ENCODE data around the gene TAC3. TPM values are rescaled to one million over a fixed set of nuclear protein-coding genes. Genes with fewer than 3 reads are reported as not detected.
"Not testable (repeated sequence)": the region's sequence is repeated elsewhere in the genome, so short reads cannot be mapped to it uniquely, and the experiment has no call there.

TAC3 gene
- total RNA-seq, 2 experiments from 2014 or later, result 0.27 TPM; not detected in 1

DNA sequence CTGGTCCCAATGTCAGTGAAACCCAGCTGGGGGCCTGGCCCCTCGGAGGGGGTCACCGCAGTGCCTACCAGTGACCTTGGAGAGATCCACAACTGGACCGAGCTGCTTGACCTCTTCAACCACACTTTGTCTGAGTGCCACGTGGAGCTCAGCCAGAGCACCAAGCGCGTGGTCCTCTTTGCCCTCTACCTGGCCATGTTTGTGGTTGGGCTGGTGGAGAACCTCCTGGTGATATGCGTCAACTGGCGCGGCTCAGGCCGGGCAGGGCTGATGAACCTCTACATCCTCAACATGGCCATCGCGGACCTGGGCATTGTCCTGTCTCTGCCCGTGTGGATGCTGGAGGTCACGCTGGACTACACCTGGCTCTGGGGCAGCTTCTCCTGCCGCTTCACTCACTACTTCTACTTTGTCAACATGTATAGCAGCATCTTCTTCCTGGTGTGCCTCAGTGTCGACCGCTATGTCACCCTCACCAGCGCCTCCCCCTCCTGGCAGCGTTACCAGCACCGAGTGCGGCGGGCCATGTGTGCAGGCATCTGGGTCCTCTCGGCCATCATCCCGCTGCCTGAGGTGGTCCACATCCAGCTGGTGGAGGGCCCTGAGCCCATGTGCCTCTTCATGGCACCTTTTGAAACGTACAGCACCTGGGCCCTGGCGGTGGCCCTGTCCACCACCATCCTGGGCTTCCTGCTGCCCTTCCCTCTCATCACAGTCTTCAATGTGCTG, 21.0 kb downstream of the TAC3 start:
- ChIA-PET CTCF (no interaction called here), POLR2A (no interaction called here)

DNA sequence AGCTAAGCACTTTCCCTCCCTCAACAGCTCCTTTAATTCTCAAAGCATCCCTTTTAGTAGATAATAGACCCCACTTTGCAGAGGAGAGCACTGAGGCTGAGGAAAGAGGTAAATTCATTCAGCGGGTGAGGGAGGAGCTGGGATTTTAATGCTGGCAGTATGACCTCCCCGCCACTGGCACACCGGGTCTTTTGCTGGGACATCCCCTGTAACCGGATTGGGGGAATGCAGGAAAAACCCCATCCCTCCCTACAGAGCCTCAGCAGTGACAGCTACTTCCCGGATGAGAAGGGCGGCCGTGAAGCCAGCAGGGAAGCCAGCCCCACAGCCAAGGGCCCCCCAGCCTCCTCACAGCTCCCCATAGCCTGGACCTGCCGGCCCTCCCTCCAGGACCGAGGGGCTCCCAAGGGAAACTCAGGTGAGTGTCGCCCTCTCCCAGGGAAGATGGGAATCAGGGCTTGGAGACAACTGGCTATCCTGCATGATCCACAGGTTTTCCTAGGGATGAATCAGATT, 22.0 kb downstream of the TAC3 start:
- POLR2A ChIA-PET, result no interaction called here
- CTCF ChIA-PET, result interaction anchor here (0.6 kb wide), 1 partner anchor 29 kb away, joined by 5 read pairs; no protein-coding TSS in a partner anchor

DNA sequence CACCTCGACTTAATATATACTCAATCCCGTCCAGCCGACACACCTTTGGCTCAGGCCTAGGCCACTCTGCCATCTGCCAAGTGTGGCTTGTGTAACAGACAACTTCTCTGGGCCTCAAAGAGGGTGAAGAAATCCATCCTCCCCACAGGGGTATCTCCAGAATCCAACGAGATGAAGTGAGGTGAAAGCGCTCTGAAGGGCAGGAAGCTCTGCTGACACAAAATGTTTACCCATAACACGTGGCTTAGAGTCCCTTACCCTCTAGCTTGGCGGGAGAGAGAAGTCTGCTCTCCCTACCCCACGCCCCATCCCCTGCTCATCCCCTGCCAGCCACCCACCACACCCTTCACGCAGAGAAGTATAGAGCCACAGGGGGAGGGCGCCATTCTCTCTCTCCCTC, 23.0 kb downstream of the TAC3 start:
- CTCF ChIA-PET, result no interaction called here
- POLR2A ChIA-PET, result no interaction called here

DNA sequence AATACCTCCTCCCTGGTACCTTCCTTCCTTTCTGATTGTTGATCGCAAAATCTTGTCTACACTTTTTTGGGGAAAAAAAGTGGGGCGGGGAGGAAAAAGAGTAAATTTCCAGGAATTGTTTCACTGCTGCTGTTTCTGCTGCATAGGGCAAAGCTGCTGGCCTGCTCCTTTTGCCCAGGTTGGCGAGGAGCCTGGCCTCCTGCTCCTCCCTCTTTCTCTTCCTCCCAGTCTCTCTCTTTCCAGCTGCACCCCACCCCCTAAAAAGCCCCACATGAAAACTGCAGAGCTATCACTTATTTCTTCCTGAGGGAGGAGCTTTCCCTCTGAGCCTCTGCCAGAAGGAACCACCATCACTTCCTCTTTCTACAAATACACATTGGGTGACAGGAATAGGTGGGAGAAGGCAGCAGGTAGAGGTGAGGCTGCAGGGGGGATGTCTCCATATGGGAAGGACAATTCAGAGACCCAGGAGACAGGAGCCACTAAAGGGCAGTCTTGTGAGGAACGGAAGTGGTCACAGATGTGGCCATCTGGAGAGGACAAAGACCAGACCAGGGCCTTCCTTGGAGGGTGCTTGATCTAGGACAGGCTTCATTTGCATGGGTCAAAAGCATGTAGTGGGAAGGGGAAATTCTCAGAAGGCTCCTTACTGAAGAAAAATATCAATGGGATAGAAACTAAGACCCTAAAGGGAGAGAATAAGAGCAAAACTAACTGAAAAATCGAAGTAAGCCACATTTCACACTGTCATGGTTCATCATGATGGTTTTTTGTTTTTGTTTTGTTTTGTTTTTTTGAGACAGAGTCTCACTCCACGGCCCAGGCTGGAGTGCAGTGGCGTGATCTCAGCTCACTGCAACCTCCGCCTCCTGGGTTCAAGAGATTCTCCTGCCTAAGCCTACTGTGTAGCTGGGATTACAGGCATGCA, 24.7 kb downstream of the TAC3 start:
- CTCF ChIA-PET, result interaction anchor here (1.2 kb wide), 1 partner anchor 121 kb away, joined by 3 read pairs; no protein-coding TSS in a partner anchor

DNA sequence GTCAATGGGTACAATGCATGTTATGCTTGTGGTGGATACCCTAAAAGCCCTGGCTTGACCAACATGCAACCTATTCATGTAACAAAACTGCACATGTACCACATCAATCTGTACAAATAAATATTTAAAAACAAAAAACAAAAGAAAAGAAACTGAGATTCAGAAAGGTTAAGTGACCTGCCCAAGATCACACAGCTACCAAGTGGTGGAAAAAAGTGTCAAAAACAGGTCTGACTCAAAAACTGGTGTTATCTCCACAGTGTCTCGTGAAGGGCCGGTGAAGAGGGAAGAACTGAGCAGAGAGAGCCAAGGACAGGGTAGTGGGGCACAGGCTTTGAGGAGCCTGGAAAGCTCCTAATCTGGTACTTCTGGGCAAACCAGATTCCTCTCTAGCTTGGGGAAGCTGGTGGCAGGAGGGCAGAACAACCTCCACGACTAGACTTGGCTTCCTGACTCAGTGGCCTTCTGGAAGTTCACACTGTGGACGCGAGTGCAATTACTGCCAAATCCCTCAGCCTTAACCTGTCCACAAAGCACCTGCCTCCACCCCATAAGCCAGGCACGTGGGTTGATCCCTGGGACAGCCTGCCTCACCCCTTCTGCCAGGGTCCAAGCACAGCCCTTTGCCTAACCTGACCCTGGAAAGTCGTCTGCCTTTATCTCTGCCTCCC, 25.5 kb downstream of the TAC3 start:
- POLR2A ChIA-PET, result no interaction called here
- CTCF ChIA-PET, result interaction anchor here (0.6 to 1.2 kb wide), 2 partner anchors 122 to 184 kb away, joined by 3 read pairs; no protein-coding TSS in a partner anchor

More for the DNA sequence above, 24.7 kb downstream of the TAC3 start:
- POLR2A ChIA-PET, result no interaction called here

DNA sequence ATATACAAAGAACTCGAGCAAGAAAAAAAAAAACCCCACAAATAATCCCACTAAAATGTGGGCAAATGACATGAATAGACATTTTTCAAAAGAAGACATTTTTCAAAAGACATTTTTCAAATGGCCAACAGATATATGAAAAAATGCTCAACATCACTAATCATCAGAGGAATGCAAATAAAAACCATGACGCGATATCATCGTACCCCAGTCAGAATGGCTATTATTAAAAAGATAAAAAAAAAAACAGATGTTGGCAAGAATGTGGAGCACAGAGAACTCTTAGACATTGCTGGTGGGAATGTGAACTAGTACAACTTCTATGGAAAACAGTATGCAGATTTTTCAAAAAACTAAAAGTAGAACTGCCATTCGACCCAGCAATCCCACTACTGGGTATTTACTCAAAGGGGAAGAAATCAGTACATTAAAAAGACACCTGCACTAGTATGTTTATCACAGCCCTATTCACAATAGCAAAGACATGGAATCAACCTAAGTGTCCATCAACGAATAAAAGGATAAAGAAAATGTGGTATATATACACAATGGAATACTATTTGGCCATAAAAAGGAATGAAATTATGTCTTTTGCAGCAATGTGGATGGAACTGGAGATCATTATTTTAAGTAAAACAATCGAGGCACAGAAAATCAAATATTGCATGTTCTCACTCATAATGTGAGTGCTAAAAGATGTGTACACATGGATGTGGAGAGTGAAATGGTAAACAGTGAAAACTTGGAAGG, 26.3 kb downstream of the TAC3 start:
- POLR2A ChIA-PET, result no interaction called here
- CTCF ChIA-PET, result interaction anchor here (0.6 kb wide), 1 partner anchor 183 kb away, joined by 3 read pairs; no protein-coding TSS in a partner anchor

DNA sequence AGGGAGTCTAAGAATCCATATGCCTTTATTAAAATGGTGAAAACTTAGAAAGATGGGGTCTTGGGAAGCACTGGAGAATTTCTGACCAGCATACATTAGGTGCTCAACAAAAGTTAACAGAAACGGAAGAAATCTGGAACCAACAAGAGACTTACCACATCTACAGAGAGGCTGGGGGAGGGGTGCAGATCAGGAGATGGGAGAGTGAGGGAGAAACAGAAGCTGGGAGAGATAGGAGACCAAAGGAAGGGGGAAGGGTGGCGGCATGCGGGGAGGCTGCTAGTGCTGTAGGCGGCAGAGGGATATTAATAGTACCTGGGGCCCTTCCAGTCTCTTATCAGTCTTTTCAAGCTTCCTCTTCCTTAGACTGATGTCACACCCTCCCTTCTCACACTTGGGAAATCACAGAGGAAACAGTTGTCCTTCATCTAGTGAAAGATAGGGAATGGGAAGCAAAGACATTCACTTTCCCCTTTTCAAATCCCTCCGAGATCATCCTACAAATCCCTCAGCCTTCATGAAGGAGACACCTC, 28.1 kb downstream of the TAC3 start:
- POLR2A ChIA-PET, result no interaction called here

DNA sequence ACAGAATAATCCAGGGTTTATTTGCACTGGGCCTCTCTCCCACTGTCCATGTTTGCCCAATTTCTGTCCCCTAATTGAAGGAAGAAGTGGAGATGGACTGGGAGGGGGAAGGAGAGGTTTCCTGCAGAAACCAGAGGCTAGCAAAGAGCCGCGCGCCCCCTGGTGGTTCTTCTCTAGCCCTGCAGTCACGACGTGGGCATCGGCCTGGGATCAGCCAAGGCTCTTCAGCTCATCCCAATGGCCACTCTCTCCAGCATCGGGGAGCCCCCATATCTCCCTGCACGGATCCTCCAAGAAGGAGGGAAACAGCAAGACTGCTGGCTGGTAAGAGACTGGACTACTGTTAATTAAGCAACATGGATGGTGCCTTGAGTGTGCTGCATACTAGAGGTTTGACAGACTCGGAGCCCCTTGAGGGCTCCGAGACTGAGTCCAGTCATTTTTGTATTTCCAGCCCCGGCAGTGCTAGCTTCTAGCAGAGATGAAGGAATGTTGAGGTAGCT, 28.7 kb downstream of the TAC3 start:
- POLR2A ChIA-PET, result no interaction called here
- CTCF ChIA-PET, result interaction anchor here (0.6 to 2.5 kb wide), 17 partner anchors 10 to 278 kb away, joined by 3 to 18 read pairs (median 4); no protein-coding TSS in a partner anchor

More for the DNA sequence above, 28.1 kb downstream of the TAC3 start:
- CTCF ChIA-PET, result interaction anchor here (0.8 to 2.5 kb wide), 18 partner anchors 9 to 278 kb away, joined by 3 to 18 read pairs (median 4); no protein-coding TSS in a partner anchor

DNA sequence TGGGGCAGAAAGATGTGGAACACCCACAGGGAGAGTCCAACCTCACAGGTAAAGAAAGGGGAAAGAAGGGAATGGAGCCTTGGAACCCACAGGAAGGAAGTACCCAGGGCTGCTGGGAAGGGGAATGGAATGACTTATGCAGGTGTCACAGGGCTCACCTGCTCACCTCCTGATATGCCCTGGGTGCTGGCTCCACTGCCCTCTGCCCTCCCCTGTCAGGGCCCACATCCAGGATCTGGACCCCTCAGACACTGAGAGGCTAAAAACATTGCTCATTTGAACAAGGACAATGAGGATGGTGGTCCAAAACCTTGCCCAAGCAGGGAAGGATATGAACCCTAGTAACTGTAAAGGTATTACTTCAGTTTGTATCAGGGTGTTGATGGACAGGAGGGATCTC, 29.3 kb downstream of the TAC3 start:
- ChIA-PET POLR2A (no interaction called here), CTCF (interaction anchor here (1.0 to 2.5 kb wide), 11 partner anchors 11 to 233 kb away, joined by 3 to 18 read pairs (median 5); no protein-coding TSS in a partner anchor)

DNA sequence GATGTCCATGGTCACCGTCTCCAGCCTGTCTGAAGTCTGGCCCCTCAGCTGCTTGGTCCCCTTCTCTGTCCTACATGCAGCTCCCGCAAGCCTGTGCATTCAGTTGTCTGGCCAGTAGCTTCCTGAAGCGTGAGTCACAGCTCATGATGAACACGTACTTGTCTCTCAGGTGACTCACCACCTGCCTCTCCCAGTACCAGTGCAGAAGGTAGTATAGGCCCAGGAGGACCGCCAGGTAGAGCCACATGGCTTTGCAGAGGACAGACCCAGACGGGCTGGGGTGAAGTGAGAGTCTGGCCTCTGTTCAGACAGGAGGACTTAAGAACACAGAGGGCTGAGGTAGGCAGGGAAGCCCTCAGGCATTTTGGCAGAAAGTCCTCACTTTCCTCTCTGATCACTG, 30.6 kb downstream of the TAC3 start:
- POLR2A ChIA-PET, CTCF ChIA-PET: not testable (repeated sequence)

DNA sequence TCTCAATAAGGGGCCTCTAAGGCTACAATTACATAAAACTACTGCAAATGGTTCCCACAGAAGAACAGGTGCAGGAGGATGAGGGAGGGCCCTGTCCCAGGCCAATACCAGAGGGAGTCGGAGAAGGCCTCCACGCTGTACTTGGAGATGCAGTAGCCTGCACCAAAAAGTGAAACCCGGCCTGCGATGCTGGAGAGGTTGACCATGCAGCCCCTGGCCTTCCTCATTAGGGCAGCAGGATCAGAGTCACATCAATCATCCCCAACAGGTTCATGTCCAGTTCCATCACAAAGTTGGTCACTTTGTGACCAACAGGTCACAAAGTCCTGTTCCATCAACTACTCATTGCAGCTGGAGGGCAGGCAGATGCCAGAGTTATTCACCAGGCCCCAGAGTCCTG, 32.9 kb downstream of the TAC3 start:
- ChIA-PET CTCF (no interaction called here), POLR2A (no interaction called here)

DNA sequence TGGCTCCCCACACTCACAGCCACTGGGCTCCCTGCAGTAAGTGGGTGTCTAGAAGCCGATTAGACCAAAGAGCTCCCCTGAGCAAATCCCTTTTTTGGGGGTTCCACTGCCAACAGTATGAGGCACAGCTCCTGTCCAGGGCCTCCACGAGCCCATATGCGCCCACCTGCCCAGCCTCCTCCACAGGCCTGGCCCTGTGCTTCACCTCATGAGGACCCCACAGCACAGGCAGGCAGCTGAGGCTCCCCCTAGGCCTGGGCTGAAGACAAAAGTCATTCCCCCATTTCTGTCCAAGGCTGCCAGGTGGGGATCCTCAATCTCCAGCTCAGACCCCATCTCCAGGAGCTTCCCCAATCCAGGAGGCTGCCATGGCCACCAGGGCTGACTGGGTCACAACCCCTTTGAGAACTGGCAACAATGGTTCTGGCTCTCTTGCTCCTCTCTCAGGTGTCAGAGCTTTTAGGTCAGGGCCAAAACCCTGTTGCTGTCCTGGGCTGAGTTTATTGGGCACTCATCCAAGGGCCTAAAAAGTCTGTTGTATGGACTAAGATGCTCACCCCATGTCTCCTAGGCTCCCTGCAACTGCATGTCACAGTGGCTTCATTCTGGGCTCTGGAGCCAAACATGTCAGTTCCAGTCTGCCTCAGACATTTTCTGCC, 33.6 kb downstream of the TAC3 start:
- POLR2A ChIA-PET, CTCF ChIA-PET: not testable (repeated sequence)

DNA sequence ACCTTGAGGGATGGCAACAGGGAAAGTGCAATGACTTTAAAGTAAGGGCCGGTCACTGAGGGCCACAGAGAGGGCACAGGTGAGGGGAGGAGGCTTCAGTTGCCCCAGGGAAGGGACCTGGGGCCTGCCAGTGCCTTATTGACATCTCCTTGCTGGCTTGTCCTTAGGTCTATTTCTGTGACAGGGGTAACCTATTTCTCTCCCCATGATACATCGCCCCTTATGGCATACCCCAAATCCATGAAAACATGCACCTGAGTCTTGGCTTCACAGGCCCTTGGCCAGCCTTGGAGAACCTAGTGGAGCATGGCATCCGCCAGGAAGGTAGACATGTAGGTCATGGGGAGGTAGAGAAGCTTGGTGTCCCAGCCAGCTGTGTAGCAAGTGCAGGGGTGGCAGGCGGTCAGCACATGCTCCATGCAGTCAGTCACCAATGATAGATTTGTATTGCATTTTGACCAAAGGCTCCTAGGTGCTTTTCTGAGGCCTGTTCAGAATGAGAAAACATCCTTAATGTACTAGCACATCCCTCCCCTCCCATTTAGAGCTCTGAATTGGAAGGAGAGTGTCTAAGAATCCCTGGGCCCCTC, 35.3 kb downstream of the TAC3 start:
- ChIA-PET POLR2A (no interaction called here), CTCF (no interaction called here)

DNA sequence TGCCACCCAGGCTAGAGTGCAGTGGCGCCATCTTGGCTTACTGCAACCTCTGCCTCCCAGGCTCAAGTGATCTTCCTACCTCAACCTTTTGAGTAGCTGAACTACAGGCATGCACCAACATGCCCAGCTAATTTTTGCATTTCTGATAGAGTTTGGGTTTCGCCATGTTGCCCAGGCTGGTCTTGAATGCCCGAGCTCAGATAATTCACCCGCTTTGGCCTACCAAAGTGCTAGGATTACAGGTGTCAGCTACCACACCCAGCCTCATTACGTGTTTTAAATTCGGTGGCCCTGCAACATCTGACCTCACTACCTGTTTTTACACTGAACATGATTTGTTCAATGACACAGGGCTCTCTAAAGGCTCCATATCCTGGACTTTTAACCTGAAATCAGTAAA, 36.1 kb downstream of the TAC3 start:
- ChIA-PET POLR2A (no interaction called here), CTCF (no interaction called here)

DNA sequence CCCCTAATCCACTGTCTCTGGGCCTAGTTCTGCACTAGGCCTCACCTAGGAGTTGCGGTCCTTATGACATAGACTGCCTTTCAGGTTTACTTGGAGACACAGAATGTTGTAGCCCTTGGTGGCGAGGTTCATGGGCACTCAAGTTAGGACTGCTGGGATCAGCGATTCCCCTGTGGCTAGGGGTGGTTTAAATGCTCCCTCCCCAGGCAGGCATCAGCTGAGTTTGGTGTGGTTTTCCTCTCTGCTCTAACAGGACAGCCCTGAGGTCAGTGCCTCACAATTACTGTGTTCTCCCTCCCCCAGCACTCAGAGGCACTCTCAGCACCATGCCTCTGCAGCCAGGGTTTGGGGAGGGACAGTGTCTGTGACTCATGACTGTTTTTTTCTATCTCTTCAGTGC, 36.7 kb downstream of the TAC3 start:
- POLR2A ChIA-PET, result no interaction called here
- CTCF ChIA-PET, result no interaction called here

DNA sequence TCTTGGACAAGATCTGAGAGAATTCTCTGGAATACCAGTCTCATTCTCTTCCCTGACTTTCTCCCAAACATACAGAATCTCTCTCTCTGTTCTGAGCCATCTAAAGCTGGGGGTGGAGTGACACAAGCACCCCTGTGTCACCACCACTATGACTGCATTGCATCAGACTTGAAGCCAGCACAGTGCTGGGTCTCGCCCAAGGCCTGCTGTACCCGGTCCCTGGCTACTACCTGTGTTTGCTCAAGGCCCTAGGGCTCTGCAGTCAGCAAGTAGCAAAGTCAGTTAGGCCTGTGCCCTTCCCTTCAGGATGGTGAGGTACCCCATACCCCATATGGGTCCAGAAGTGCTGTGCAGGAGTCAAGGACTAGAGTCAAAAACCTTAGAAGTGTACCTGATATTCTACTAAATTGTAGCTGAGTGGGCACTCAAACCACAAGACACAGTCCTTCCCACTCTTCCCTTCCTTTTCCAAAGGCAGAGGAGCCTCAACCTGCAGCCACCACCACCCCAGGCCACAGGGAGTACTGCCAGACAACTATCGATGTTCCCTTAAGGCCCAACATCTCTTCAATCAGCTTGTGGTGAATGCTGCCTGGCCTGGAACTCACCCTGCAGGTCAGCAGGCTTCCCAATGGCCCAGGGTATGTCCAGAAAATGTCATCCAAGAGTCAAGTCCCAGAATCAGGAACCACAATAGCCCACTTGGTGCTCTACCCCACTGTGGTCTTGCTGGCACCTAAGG, 37.8 kb downstream of the TAC3 start:
- POLR2A ChIA-PET, result no interaction called here
- CTCF ChIA-PET, result interaction anchor here (0.5 kb wide), 1 partner anchor 133 kb away, joined by 3 read pairs; no protein-coding TSS in a partner anchor

DNA sequence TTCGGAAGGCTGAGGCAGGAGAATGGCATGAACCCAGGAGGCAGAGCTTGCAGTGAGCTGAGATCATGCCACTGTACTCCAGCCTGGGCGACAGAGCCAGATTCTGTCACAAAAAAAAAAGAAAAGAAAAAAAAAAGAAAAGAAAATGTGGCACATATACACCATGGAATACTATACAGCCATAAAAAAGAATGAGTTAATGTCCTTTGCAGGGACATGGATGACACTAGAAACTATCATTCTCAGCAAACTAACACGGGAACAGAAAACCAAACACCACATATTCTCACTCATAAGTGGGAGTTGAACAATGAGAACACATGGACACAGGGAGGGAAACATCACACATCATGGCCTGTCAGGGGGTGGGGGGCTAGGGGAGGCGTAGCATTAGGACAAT, 39.0 kb downstream of the TAC3 start:
- POLR2A ChIA-PET, CTCF ChIA-PET: not testable (repeated sequence)

Measured in activated CD8-positive, alpha-beta memory T cell treated with anti-CD3 and anti-CD28 coated beads for 36 hours (primary cell).